GM23248 (cell line): ENCODE data around the gene DENND4C. TPM values are rescaled to one million over a fixed set of nuclear protein-coding genes. Genes with fewer than 3 reads are reported as not detected.

Source experiments
- DNase-seq: peaks from one replicate; pipeline ENCODE4 v3.0.0-alpha.2; 2015
- H2AFZ ChIP-seq: fragments of 200-600 bp; sonication (generic); 2 replicates; pipeline ENCODE4 v1.6.1; 2016; ENCODE audit warnings: antibody characterized with exemption
- H3F3A ChIP-seq: fragments of 200-600 bp; sonication (generic); 2 replicates; pipeline ENCODE4 v1.6.1; 2016; ENCODE audit warnings: mild to moderate bottlenecking, antibody characterized with exemption, mixed run types; ENCODE audit not compliant: insufficient read depth
- H3K27ac ChIP-seq: fragments of 200-600 bp; sonication (generic); 2 replicates; pipeline ENCODE4 v1.5.1; 2016; ENCODE audit warnings: mild to moderate bottlenecking
- H3K27me3 ChIP-seq: fragments of 200-600 bp; sonication (generic); replicated peaks from 2 replicates; pipeline ENCODE4 v1.6.1; 2016; ENCODE audit warnings: mild to moderate bottlenecking; ENCODE audit not compliant: insufficient read depth
- H3K36me3 ChIP-seq: fragments of 200-600 bp; sonication (generic); 2 replicates; pipeline ENCODE4 v1.6.1; 2016; ENCODE audit warnings: low read depth, mild to moderate bottlenecking
- H3K4me1 ChIP-seq: fragments of 200-600 bp; sonication (generic); 2 replicates; pipeline ENCODE4 v1.6.1; 2016; ENCODE audit warnings: mild to moderate bottlenecking; ENCODE audit not compliant: insufficient read depth
- H3K4me2 ChIP-seq: fragments of 200-600 bp; sonication (generic); one replicate; pipeline ENCODE4 v1.6.1; 2016; ENCODE audit warnings: mild to moderate bottlenecking; ENCODE audit not compliant: unreplicated experiment
- H3K4me3 ChIP-seq: fragments of 200-600 bp; sonication (generic); 2 replicates; pipeline ENCODE4 v1.5.1; 2016; ENCODE audit warnings: mild to moderate bottlenecking
- H3K79me2 ChIP-seq: fragments of 200-600 bp; sonication (generic); 2 replicates; pipeline ENCODE4 v1.6.1; 2016; ENCODE audit warnings: mild to moderate bottlenecking; ENCODE audit not compliant: insufficient read depth
- H3K9ac ChIP-seq: fragments of 200-600 bp; sonication (generic); 2 replicates; pipeline ENCODE4 v1.6.1; 2016; ENCODE audit warnings: mild to moderate bottlenecking
- H3K9me2 ChIP-seq: fragments of 200-600 bp; sonication (generic); 2 replicates; pipeline ENCODE4 v1.6.1; 2016; ENCODE audit warnings: mixed run types, mild to moderate bottlenecking, moderate library complexity; ENCODE audit not compliant: insufficient read depth
- H3K9me3 ChIP-seq: fragments of 200-600 bp; sonication (generic); one replicate; pipeline ENCODE4 v1.6.1; 2017; ENCODE audit warnings: low read depth
- H4K20me1 ChIP-seq: fragments of 200-600 bp; sonication (generic); 2 replicates; pipeline ENCODE4 v1.6.0; 2016; ENCODE audit not compliant: insufficient read depth
- EZH2 ChIP-seq: fragments of 200-600 bp; sonication (generic); IDR thresholded peaks from 2 replicates; pipeline ENCODE4 v1.6.1; 2018; ENCODE audit warnings: antibody characterized with exemption, mild to moderate bottlenecking; ENCODE audit not compliant: insufficient read depth, poor library complexity, severe bottlenecking
- EZH2phosphoT487 ChIP-seq: fragments of 200-600 bp; sonication (generic); IDR thresholded peaks from 2 replicates; pipeline ENCODE4 v1.6.1; 2018; ENCODE audit warnings: antibody characterized with exemption, moderate library complexity, mild to moderate bottlenecking, low read depth; ENCODE audit not compliant: insufficient read depth
- WGBS, 2 experiments: methylation state at CpG; one replicate each; pipeline ENCODE4 v1.1.6; 2015 to 2017; ENCODE audit warnings: low lambda C conversion rate in 2 of 2, low coverage in 1 of 2; ENCODE audit errors: missing lambda C conversion rate in 2 of 2; 5-methylcytosine and 5-hydroxymethylcytosine counted together
- in situ Hi-C: fragments of 300-500 bp; cut with MboI; formaldehyde crosslinking; loops from 2 replicates; pipeline ENCODE4 v1.15.0; 2020
- polyA plus RNA-seq: library from polyadenylated mRNA; unstranded; fragments of >200 nt; fragmentation: Nextera tagmentation; extraction: Ambion mirVana; gene quantifications from 2 replicates; pipeline ENCODE4 v1.2.1, GENCODE V29; 2016
- total RNA-seq: library from RNA; depleted of rRNA; stranded (reverse); fragments of >200 nt; shearing (Covaris generic); gene quantifications from 2 replicates; pipeline ENCODE4 v1.2.3, GENCODE V29; 2014

DENND4C gene
- total and polyA plus RNA-seq, 2 experiments from 2014 or later = 11.8 to 28.9 TPM

DNA sequence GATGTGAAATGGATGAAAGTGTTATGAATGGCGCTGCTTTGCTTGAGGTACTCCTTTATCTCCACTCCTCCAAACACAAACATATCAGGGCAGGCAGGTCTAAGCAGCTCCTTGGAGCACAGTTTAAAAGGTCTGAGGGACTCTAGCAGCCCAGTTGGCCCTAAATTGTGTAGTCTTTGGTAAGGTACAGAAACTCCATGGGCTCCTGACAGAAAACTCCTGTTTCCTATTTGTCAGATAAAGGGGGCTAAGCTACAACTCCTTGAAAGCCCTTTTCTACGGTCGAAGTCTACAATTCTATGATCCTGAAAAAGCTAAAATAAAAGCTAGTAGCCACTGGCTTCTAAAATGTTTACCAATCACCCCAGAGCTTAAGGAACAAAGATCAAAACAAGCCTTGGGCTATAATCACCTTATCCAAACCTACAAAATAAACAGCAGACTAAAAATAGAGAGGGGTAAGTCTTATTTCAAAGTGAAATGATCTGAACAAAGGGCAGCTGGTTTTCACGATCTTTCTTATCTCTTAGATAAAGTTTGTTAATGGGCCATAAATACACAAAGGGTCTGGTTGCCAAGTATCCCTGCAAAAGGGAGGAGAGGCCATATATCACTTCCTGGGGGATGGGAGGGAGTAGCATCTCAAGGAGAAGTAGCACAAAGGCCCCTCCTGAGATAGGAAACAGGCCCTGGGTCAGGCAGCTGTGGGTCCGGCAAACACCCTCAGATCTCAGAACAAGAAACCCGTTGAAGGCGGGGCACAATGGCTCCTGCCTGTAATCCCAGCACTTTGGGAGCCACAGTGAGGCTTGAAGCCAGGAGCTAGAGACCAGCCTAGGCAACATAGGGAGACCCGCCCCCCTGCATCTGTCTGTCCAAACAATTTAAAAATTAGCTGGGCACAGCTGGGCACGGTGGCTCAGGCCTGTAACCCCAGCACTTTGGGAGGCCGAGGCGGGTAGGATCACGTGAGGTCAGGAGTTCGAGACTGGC lies 28.3 kb upstream of the DENND4C start:
- in situ Hi-C loops = no loop called here
- Histone ChIP-seq H3F3A (no peaks in the 10 kb centered on the region), H3K4me1 (no peaks in the 10 kb centered on the region), H3K36me3 (no peaks in the 10 kb centered on the region), H3K4me2 (no peak overlapping the region), H3K9ac (no peak overlapping the region), H3K9me3 (no peaks in the 10 kb centered on the region), H3K27me3 (no peaks in the 10 kb centered on the region), H3K27ac (no peak overlapping the region), H3K79me2 (no peaks in the 10 kb centered on the region), H3K4me3 (no peak overlapping the region), H4K20me1 (no peaks in the 10 kb centered on the region), H3K9me2 (no peaks in the 10 kb centered on the region), H2AFZ (no peak overlapping the region)
- WGBS, 2 experiments = 68 to 71% methylated on average over 13 of the region's 13 CpGs
- TF ChIP-seq EZH2 (no peak), EZH2phosphoT487 (no peak)
- no peak for DNase-seq

DNA sequence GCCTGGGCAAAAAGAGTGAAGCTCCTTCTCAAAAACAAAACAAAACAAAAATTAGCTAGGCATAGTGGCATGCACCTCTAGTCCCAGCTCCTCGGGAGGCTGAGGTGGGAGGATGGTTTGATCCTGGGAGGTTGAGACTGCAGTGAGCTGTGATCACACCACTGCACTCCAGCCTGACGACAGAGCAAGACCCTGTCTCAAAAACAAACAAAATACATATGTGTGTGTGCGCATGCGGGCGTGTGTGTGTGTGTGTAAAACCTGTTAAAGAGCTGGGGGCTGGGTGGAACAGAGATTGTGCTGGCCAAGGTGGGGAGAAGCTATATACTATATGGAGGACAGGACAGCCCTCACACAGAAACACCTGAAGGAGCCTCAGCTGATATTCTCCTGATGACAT lies 27.4 kb upstream of the DENND4C start:
- H3K4me3 ChIP-seq = no peak overlapping the region
- H3K27me3 ChIP-seq = no peaks in the 10 kb centered on the region
- no peak overlapping the region for H3K27ac ChIP-seq
- no peaks in the 10 kb centered on the region for H3K9me3 ChIP-seq
- no peaks in the 10 kb centered on the region for H3K9me2 ChIP-seq
- H3K9ac ChIP-seq = no peak overlapping the region
- H3K4me1 ChIP-seq = no peaks in the 10 kb centered on the region
- WGBS, 2 experiments = 86 to 91% methylated on average over 5 of the region's 5 CpGs
- H3K79me2 ChIP-seq = no peaks in the 10 kb centered on the region
- TF ChIP-seq EZH2phosphoT487 (no peak), EZH2 (no peak)
- no peaks in the 10 kb centered on the region for H3K36me3 ChIP-seq
- in situ Hi-C loops = no loop called here
- H3F3A ChIP-seq = no peaks in the 10 kb centered on the region
- H2AFZ ChIP-seq = no peak overlapping the region
- H3K4me2 ChIP-seq = no peak overlapping the region
- DNase-seq = no peak
- no peaks in the 10 kb centered on the region for H4K20me1 ChIP-seq

DNA sequence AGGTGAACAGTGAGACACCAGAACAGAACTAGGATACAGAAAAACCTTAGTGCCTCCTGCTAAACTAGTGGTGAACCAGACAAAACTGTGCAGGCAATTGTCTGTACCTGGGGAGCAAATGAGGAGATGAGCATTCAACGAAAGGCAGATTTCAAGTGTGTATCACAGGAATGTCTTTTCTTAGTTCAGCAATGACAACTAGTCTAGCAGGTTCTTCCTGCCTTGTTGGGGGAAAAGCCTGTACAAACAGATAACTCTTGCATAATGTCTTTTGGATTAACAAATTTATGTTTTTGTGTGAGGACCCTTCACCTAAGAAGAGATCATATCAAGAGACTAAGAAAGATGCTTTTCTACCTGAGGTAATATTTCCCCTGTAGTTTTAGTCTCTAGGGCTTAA lies 21.8 kb upstream of the DENND4C start:
- Histone ChIP-seq H3K27me3 (no peaks in the 10 kb centered on the region), H3K9ac (no peak overlapping the region), H3K4me2 (no peak overlapping the region), H3F3A (no peaks in the 10 kb centered on the region), H3K4me1 (no peaks in the 10 kb centered on the region), H4K20me1 (no peaks in the 10 kb centered on the region), H2AFZ (no peak overlapping the region), H3K9me3 (no peaks in the 10 kb centered on the region), H3K4me3 (no peak overlapping the region), H3K9me2 (no peaks in the 10 kb centered on the region), H3K27ac (no peak overlapping the region), H3K36me3 (no peaks in the 10 kb centered on the region), H3K79me2 (no peaks in the 10 kb centered on the region)
- DNase-seq = no peak
- TF ChIP-seq EZH2phosphoT487 (no peak), EZH2 (no peak)
- in situ Hi-C loops = no loop called here
- WGBS, 2 experiments = 100% methylated on average over 1 of the region's 1 CpG

DNA sequence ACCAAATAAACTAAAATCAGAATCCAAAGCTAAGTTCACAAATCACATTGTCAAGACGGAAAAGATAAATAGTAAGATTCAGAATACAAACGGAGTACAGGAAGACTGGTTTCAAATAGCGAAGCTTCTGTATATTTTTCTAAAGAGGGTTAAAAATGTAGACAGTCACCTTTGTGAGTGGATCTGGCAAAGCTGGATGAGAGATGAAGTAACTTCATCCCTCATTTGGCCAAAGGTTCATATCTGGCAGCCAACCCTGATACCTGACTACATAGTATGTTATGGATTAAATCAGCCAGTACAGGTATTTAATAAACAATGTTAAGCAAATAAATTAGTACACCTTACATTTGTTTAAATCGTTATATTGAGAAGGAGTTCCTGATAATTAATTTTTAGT lies 21.3 kb upstream of the DENND4C start:
- Histone ChIP-seq H3F3A (no peaks in the 10 kb centered on the region), H3K4me3 (no peak overlapping the region), H2AFZ (no peak overlapping the region), H3K36me3 (no peaks in the 10 kb centered on the region), H3K79me2 (no peaks in the 10 kb centered on the region), H3K9me3 (no peaks in the 10 kb centered on the region), H3K27ac (no peak overlapping the region), H4K20me1 (no peaks in the 10 kb centered on the region), H3K27me3 (no peaks in the 10 kb centered on the region), H3K9me2 (no peaks in the 10 kb centered on the region), H3K4me1 (no peaks in the 10 kb centered on the region), H3K4me2 (no peak overlapping the region), H3K9ac (no peak overlapping the region)
- WGBS, 2 experiments = 34 to 39% methylated on average over 4 of the region's 4 CpGs
- in situ Hi-C loops = no loop called here
- DNase-seq = no peak
- TF ChIP-seq EZH2 = no peak
- TF ChIP-seq EZH2phosphoT487 = no peak
